ENCODE results near the gene FCHSD2. TPM values are rescaled to one million over a fixed set of nuclear protein-coding genes. Genes with fewer than 3 reads are reported as not detected.

Gene FCHSD2
- total and polyA plus RNA-seq, 2 of the 8 experiments (the other 6 are each of a cell fraction or from before 2014, with no cell fraction given) = 4.1 to 7.8 TPM

GRCh38 chr11:72807021-72807693 is 335.0 kb downstream of the FCHSD2 start:
- no peaks in the 10 kb centered on the region for H3K23me2 ChIP-seq (ENCODE audit: low read depth, low read length)
- H3K27me3 ChIP-seq (replicated peaks in 1 of 4; ENCODE audit: control insufficient read depth in 3 of 4, extremely low read depth in 1 of 4, insufficient read depth in 3 of 4, low read length in 3 of 4) = no peaks in the 10 kb centered on the region
- no peak overlapping the region for H2BK15ac ChIP-seq (ENCODE audit: low read length)
- no peak overlapping the region for H3K4ac ChIP-seq (replicated peaks; ENCODE audit: insufficient read length, low read depth, low read length)
- H4K20me1 ChIP-seq (replicated peaks in 1 of 2; ENCODE audit: control insufficient read depth in 1 of 2, insufficient read depth in 2 of 2, low read length in 2 of 2) = peaks cover 0 to 2% of the 10 kb centered on the region in 2 experiments
- ChIA-PET CTCF (ENCODE audit: partially characterized antibody) (interaction anchor here (1.0 to 1.8 kb wide), 2 partner anchors 13 to 82 kb away, joined by 4 to 8 read pairs; partner anchors contain the start of gene STARD10), POLR2A (ENCODE audit: partially characterized antibody) (interaction anchor here (1.0 to 1.4 kb wide), 4 partner anchors 9 to 127 kb away, joined by 3 to 4 read pairs (median 4); partner anchors contain the start of gene STARD10)
- FAIRE-seq = no peak
- H3K9ac ChIP-seq (replicated peaks in 1 of 4; ENCODE audit: extremely low read depth in 1 of 4, low read depth in 3 of 4, low read length in 3 of 4) = no peak overlapping the region
- no peak overlapping the region for H2AFZ ChIP-seq (ENCODE audit: low read length)
- no peak for TF ChIP-seq KDM4A (IDR thresholded peaks at IDR 0.05; ENCODE audit: low read depth, low read length, severe bottlenecking)
- TF ChIP-seq USF2 (IDR thresholded peaks at IDR 0.05; ENCODE audit: low read length) = no peak
- no peaks in the 10 kb centered on the region for H3K4me1 ChIP-seq (replicated peaks in 1 of 4; ENCODE audit: control insufficient read depth in 3 of 4, insufficient read depth in 4 of 4, low read length in 3 of 4)
- H3K4me2 ChIP-seq (ENCODE audit: insufficient read depth in 1 of 2, low read depth in 2 of 2, low read length in 2 of 2) = no peak overlapping the region
- H3K18ac ChIP-seq (ENCODE audit: extremely low read depth, low read length) = no peak overlapping the region
- H3K23ac ChIP-seq (ENCODE audit: insufficient read length) = no peak overlapping the region
- no peak overlapping the region for H3K27ac ChIP-seq (ENCODE audit: low read depth, low read length)
- no peak for DNase-seq (ENCODE audit: low read depth in 1 of 2, low spot score in 2 of 2)
- H2BK20ac ChIP-seq (ENCODE audit: low read length) = no peak overlapping the region
- no peak overlapping the region for H2BK5ac ChIP-seq (ENCODE audit: low read depth, low read length)
- H2BK120ac ChIP-seq (replicated peaks; ENCODE audit: low read depth, low read length) = no peak overlapping the region
- H3K4me3 ChIP-seq (ENCODE audit: extremely low read depth in 1 of 4, insufficient read depth in 2 of 4, low read depth in 3 of 4, low read length in 4 of 4) = no peak overlapping the region
- 91% methylated on average over 5 of the region's 5 CpGs; no CpG with 5 or more reads in 1 of the 2 experiments for WGBS, 2 experiments (ENCODE audit: extremely low coverage in 1 of 2, insufficient coverage in 1 of 2, insufficient read length in 1 of 2, insufficient replicate concordance in 2 of 2, low coverage in 1 of 2, low lambda C conversion rate in 2 of 2, missing lambda C conversion rate in 1 of 2)
- no peak overlapping the region for H2AK5ac ChIP-seq (ENCODE audit: low read depth, low read length)
- no peak overlapping the region for H2BK12ac ChIP-seq (ENCODE audit: low read depth, low read length)
- no peaks in the 10 kb centered on the region for H3K9me3 ChIP-seq (ENCODE audit: insufficient read depth in 2 of 2, low read depth in 1 of 2, low read length in 1 of 2)
- no peak overlapping the region for H4K91ac ChIP-seq (replicated peaks; ENCODE audit: insufficient read length, low read length)
- no peak overlapping the region for H4K8ac ChIP-seq (ENCODE audit: extremely low read depth, insufficient read depth, low read length)
- no peak overlapping the region for H3K56ac ChIP-seq (replicated peaks; ENCODE audit: insufficient read length, low read depth, low read length)
- H4K5ac ChIP-seq (ENCODE audit: insufficient read length, low read depth, low read length) = no peak overlapping the region
- peaks cover 0 to 3% (median 0%) of the 10 kb centered on the region in 4 experiments; a peak in 1 of 8 replicates for H3K36me3 ChIP-seq (ENCODE audit: control insufficient read depth in 2 of 4, insufficient read depth in 4 of 4, low read length in 3 of 4)
- H3K79me2 ChIP-seq (ENCODE audit: control insufficient read depth in 1 of 2, insufficient read depth in 2 of 2, low read length in 2 of 2) = no peaks in the 10 kb centered on the region; a peak in 1 of 4 replicates
- H3K14ac ChIP-seq (ENCODE audit: insufficient read length) = no peak overlapping the region
- H3K79me1 ChIP-seq (ENCODE audit: low read depth, low read length) = no peaks in the 10 kb centered on the region
